ENCODE measurements around the gene SH3GL3.

DNA sequence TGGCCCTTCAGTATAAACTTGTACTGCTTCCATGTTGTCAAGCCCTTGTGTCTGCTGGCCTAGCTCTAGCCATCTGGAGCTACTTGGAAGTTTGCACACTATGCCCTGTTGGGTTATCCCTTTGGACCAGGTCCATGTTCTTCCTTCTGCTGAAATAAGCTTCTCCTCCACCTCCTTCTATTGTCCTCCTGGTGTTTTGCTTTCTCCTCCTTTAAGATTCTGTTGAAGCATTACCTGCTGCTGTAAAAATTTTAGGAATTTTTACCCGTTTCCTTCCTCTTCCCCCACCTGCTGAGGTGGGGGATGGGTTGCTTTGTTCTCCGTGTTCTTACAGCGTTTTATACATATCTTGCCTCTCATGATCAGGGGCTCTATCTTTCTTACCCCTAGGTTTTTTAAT, 51.7 kb downstream of the SH3GL3 start:
- no peak for TF ChIP-seq CTCF (IDR thresholded peaks at IDR 0.05; ENCODE audit: low read length)
- no peak for TF ChIP-seq EZH2 (IDR thresholded peaks at IDR 0.05; ENCODE audit: borderline replicate concordance, low read length)
